ENCODE results near the gene NTN3. TPM values are rescaled to one million over a fixed set of nuclear protein-coding genes. Genes with fewer than 3 reads are reported as not detected.

Gene NTN3
- total RNA-seq, 4 donors from 2014 or later, result 1.3 to 15.5 TPM; not detected in 2

DNA sequence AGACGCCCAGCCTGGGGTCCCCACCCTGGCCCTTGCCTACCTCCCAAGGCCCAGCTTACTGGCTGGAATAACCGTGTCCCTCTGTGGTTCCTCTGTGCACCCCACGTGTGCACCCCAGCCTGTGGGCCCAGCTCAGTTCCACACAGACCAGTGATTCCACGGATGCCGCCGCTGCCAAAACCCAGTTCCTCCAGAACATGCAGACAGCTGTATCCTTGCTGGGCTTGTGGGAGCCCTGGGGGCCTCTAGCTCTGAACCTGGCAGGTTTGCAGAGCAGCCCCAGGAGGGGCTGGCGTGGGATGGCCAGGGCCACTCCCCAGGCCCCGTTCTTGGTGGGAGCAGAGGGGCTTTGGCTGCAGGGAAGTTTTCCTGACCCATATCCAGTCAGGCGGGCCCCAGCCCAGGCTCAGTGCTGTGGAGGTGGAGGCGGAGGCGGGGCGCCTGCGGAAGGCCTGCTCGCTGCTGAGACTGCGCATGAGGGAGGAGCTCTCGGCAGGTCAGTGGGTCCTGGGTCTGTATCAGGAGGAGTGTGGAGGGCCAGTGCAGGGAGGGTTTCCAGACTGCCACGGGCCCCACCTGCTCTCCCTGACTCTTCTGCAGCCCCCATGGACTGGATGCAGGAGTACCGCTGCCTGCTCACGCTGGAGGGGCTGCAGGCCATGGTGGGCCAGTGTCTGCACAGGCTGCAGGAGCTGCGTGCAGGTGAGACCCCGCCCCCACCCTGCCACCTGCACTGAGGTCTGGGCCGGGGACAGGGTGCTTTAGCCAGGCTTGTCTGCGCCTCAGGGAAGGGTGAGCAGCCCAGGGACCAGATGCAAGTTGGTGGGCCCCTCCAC, 8.8 kb upstream of the NTN3 start:
- Histone ChIP-seq H3K4me3 (no peak overlapping the region), H3K36me3 (no peaks in the 10 kb centered on the region), H3K27me3 (no peaks in the 10 kb centered on the region), H3K4me1 (peaks cover 0 to 6% of the 10 kb centered on the region in 2 donors), H3K9me3 (no peaks in the 10 kb centered on the region), H3K27ac (no peak overlapping the region)
- TF ChIP-seq POLR2A (IDR thresholded peaks at IDR 0.05) (no peak), CTCF (IDR thresholded peaks at IDR 0.05) (no peak)
- no peak for DNase-seq
- intact Hi-C loops (cut with DNase I; ENCODE audit: low total_unique reads), result no loop called here

DNA sequence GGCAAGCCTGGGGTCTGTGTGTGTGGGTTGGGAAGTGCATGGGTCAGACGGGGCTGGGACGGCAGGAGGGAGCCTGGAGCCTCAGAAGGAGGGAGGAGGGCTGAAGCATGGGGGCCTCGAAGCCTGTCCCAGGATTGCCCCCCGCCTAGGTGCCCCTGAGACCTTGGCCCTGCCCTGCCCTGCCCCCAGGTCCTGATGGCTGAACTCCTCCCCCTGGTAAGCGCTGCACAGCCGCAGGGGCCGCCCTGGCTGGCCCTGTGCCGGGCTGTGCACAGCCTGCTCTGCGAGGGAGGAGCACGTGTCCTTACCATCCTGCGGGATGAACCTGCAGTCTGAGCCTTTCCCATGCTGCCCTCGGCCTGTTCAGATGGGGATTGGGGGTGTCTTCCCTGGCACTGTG, 6.8 kb upstream of the NTN3 start:
- H3K27ac ChIP-seq, result no peak overlapping the region
- intact Hi-C loops (cut with DNase I; ENCODE audit: low total_unique reads), result no loop called here
- H3K36me3 ChIP-seq, result no peaks in the 10 kb centered on the region
- H3K4me1 ChIP-seq, result peaks cover 0 to 6% of the 10 kb centered on the region in 2 donors
- TF ChIP-seq POLR2A (IDR thresholded peaks at IDR 0.05) (no peak), CTCF (IDR thresholded peaks at IDR 0.05) (no peak)
- H3K4me3 ChIP-seq, result no peak overlapping the region
- DNase-seq, result no peak
- H3K9me3 ChIP-seq, result no peaks in the 10 kb centered on the region
- peaks cover 4 to 5% of the 10 kb centered on the region in 2 donors for H3K27me3 ChIP-seq

- Histone ChIP-seq H3K4me1 (peaks cover 0 to under 1% of the 10 kb centered on the region in 2 donors), H3K9me3 (no peaks in the 10 kb centered on the region), H3K4me3 (no peak overlapping the region), H3K36me3 (no peaks in the 10 kb centered on the region), H3K27ac (no peak overlapping the region), H3K27me3 (peaks cover 4 to 15% of the 10 kb centered on the region in 2 donors)
- no peak for DNase-seq
- TF ChIP-seq POLR2A (IDR thresholded peaks at IDR 0.05) (no peak), CTCF (IDR thresholded peaks at IDR 0.05) (no peak)
- intact Hi-C loops (cut with DNase I; ENCODE audit: low total_unique reads), result no loop called here
Observed at GRCh38 chr16:2465653-2466415, 5.3 kb upstream of the NTN3 start.

DNA sequence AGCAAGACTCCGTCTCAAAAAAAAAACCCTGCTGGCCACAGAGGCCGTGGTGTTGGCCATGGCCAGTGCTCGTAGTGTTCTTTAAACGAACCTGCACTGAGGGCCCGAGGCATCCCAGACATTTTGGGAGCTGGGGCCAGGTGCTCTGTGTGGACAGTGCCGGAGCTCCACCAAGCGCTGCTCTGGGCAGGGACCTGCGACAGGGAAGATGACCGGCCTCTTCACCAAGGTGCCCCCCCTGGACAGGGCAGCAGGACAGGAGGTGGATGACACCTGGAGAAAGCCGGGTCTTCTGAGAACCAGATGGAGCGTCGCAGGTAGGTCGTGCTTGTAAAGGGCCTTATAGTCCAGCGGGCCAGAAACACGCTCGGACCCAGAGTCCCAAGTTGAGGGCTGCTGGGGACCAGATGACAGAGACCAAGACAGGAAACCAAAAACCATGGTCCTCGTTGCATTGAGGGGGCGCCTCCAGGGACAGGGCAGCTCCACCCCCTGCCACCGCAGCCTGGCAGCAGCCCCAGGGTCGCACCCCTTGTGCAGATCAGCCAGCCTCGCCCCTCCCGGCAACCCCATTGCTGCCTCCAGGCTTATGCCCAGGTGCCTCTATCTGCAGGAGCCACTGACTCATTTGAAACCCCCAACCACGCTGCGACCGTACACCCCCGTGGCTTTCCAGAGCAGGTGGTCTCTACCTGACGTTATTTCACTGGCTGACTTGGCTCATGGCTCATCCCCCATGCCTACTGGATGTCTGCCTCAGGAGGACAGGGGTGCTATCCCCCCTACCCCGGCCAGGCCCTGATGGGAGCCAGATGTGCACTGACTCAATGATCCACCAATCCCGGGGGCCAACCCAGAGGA, 4.2 kb upstream of the NTN3 start:
- no peak for DNase-seq
- Histone ChIP-seq H3K4me1 (peaks cover 0 to 11% of the 10 kb centered on the region in 2 donors), H3K4me3 (peak overlapping the region in 1 of 2 donors; percentile 42), H3K27me3 (peaks cover 4 to 24% of the 10 kb centered on the region in 2 donors), H3K9me3 (no peaks in the 10 kb centered on the region), H3K27ac (peak overlapping the region in 1 of 2 donors; percentile 44), H3K36me3 (no peaks in the 10 kb centered on the region)
- intact Hi-C loops (cut with DNase I; ENCODE audit: low total_unique reads), result no loop called here
- TF ChIP-seq CTCF (IDR thresholded peaks at IDR 0.05), result no peak
- no peak for TF ChIP-seq POLR2A (IDR thresholded peaks at IDR 0.05)
